ENCODE measurements around the gene DEAF1.

- TF ChIP-seq YY1 (IDR thresholded peaks at IDR 0.05; ENCODE audit: insufficient read depth, insufficient read length) (no peak), SUZ12 (IDR thresholded peaks at IDR 0.05; ENCODE audit: extremely low read depth, insufficient read depth, insufficient read length) (no peak)
Observed at GRCh38 chr11:709109-709997, 14.3 kb upstream of the DEAF1 start.
